ENCODE results near the gene SSR1. TPM values are rescaled to one million over a fixed set of nuclear protein-coding genes. Genes with fewer than 3 reads are reported as not detected.

The SSR1 gene
- total and polyA plus RNA-seq, 9 of the 15 experiments (the other 6 are each of a cell fraction or from before 2014, with no cell fraction given), result 87.7 to 220 (median 144) TPM

GRCh38 chr6:7224731-7225130 lies 88.3 kb downstream of the SSR1 start (continued):
- no peak for TF ChIP-seq MXI1 (IDR thresholded peaks at IDR 0.05; ENCODE audit: low read depth, low read length)
- TF ChIP-seq KDM4B (IDR thresholded peaks at IDR 0.05; ENCODE audit: borderline replicate concordance in 2 of 2, low read depth in 1 of 2), result no peak
- no peak for TF ChIP-seq ETV5 (CRISPR knock-in tag; IDR thresholded peaks at IDR 0.05; ENCODE audit: low read depth)

GRCh38 chr6:7222197-7222596 lies 90.8 kb downstream of the SSR1 start:
- peaks cover 13% of the 10 kb centered on the region for H3K79me2 ChIP-seq (ENCODE audit: control insufficient read depth, insufficient read depth, low read length)
- H3K27me3 ChIP-seq (ENCODE audit: control insufficient read depth in 2 of 2, insufficient read depth in 2 of 2, low read length in 2 of 2), result no peaks in the 10 kb centered on the region
- in situ Hi-C loops (cut with MboI), result no loop called here
- no peak overlapping the region for H3K9ac ChIP-seq (ENCODE audit: insufficient read depth in 1 of 2, low read depth in 2 of 2, low read length in 2 of 2)
- CTCF ChIA-PET (ENCODE audit: low intra/inter-chr PET ratio), result no interaction called here
- BruUV-seq (replicated peaks), result TSS peak; percentile 6
- H3K4me2 ChIP-seq (ENCODE audit: insufficient read depth, low read length), result no peak overlapping the region
- WGBS (ENCODE audit: insufficient coverage, low coverage, missing lambda C conversion rate), result 95% methylated on average over 5 of the region's 5 CpGs
- peaks cover 4 to 5% of the 10 kb centered on the region in 2 experiments; a peak in 4 of 5 replicates for H3K4me1 ChIP-seq (replicated peaks in 1 of 2; ENCODE audit: control insufficient read depth in 2 of 2, insufficient read depth in 2 of 2, low read length in 2 of 2)
- H3K9me3 ChIP-seq (replicated peaks; ENCODE audit: control insufficient read depth, insufficient read depth, low read depth, low read length), result no peaks in the 10 kb centered on the region
- H3K27ac ChIP-seq (ENCODE audit: extremely low read depth, low read depth, low read length), result no peak overlapping the region
- H4K20me1 ChIP-seq (replicated peaks; ENCODE audit: control insufficient read depth, insufficient read depth, low read length), result no peaks in the 10 kb centered on the region
- no peak for ATAC-seq
- H3K9me1 ChIP-seq (ENCODE audit: control insufficient read depth, insufficient read depth, low read length), result no peaks in the 10 kb centered on the region
- H2AFZ ChIP-seq (ENCODE audit: low read depth, low read length), result no peak overlapping the region
- no peak for FAIRE-seq
- POLR2A ChIA-PET, result no interaction called here
- peaks cover 87% of the 10 kb centered on the region for H3K36me3 ChIP-seq (ENCODE audit: control insufficient read depth, insufficient read depth, low read length)
- intact Hi-C loops (cut with micrococcal nuclease), result no loop called here
- H3K4me3 ChIP-seq, result no peak overlapping the region
- no peak for DNase-seq (ENCODE audit: extremely low read depth in 1 of 4, low spot score in 3 of 4)
- no peak for TF ChIP-seq TBL1XR1 (IDR thresholded peaks at IDR 0.05; ENCODE audit: low read length in 2 of 2)
- TF ChIP-seq NCOA1 (IDR thresholded peaks at IDR 0.05; ENCODE audit: low read depth), result no peak
- TF ChIP-seq HCFC1 (IDR thresholded peaks at IDR 0.05; ENCODE audit: low read depth, low read length), result no peak
- no peak for TF ChIP-seq E2F5 (CRISPR knock-in tag; IDR thresholded peaks at IDR 0.05)
- TF ChIP-seq ARID3A (IDR thresholded peaks at IDR 0.05; ENCODE audit: borderline replicate concordance, low read depth, low read length), result no peak
- TF ChIP-seq ZNF589 (CRISPR knock-in tag; IDR thresholded peaks at IDR 0.05; ENCODE audit: low read depth), result no peak
